KMS-11 (cell line): Measurements from ENCODE around the gene SMAD7.

ENCODE experiments used
- H2AFZ ChIP-seq: fragments of 200-600 bp; sonication (generic); 2 replicates; pipeline ENCODE4 v1.6.1; 2016; ENCODE audit warnings: antibody characterized with exemption, mixed run types, low read depth
- H3K27ac ChIP-seq: fragments of 200-600 bp; sonication (generic); 2 replicates; pipeline ENCODE4 v1.6.1; 2016; ENCODE audit warnings: mild to moderate bottlenecking, mixed run types
- H3K27me3 ChIP-seq: fragments of 200-600 bp; sonication (generic); 2 replicates; pipeline ENCODE4 v1.6.1; 2017; ENCODE audit warnings: mild to moderate bottlenecking, low read depth, mixed run types, moderate library complexity; ENCODE audit not compliant: insufficient read depth
- H3K36me3 ChIP-seq: fragments of 200-600 bp; sonication (generic); 2 replicates; pipeline ENCODE4 v1.6.1; 2017; ENCODE audit warnings: mild to moderate bottlenecking, mixed run types; ENCODE audit not compliant: insufficient read depth
- H3K4me1 ChIP-seq: fragments of 200-600 bp; sonication (generic); 2 replicates; pipeline ENCODE4 v1.6.1; 2016; ENCODE audit warnings: mild to moderate bottlenecking, low read depth, mixed run types; ENCODE audit not compliant: poor library complexity, severe bottlenecking
- H3K4me2 ChIP-seq: fragments of 200-600 bp; sonication (generic); 2 replicates; pipeline ENCODE4 v1.7.0; 2016; ENCODE audit warnings: mild to moderate bottlenecking, mixed run types
- H3K4me3 ChIP-seq: fragments of 200-600 bp; sonication (generic); IDR thresholded peaks from 2 replicates; pipeline ENCODE4 v1.6.1; 2017; ENCODE audit warnings: low read depth, low read length, mixed read lengths; ENCODE audit not compliant: insufficient read depth
- H3K79me2 ChIP-seq: fragments of 200-600 bp; sonication (generic); 2 replicates; pipeline ENCODE4 v1.6.1; 2016; ENCODE audit warnings: low read depth, mixed run types; ENCODE audit not compliant: insufficient read depth
- H3K9ac ChIP-seq: fragments of 200-600 bp; sonication (generic); 2 replicates; pipeline ENCODE4 v1.6.1; 2016; ENCODE audit warnings: mild to moderate bottlenecking, mixed run types
- H4K20me1 ChIP-seq: fragments of 200-600 bp; sonication (generic); 2 replicates; pipeline ENCODE4 v1.6.1; 2016; ENCODE audit warnings: mild to moderate bottlenecking, mixed run types; ENCODE audit not compliant: insufficient read depth
- TF ChIP-seq, protein P1 (sequence below): fragments of 200-600 bp; sonication (generic); conservative IDR thresholded peaks from 2 replicates; pipeline ENCODE4 v1.6.1; 2017; ENCODE audit warnings: low read depth, mild to moderate bottlenecking, antibody characterized with exemption, low read length, moderate library complexity, mixed read lengths

The SMAD7 gene

DNA sequence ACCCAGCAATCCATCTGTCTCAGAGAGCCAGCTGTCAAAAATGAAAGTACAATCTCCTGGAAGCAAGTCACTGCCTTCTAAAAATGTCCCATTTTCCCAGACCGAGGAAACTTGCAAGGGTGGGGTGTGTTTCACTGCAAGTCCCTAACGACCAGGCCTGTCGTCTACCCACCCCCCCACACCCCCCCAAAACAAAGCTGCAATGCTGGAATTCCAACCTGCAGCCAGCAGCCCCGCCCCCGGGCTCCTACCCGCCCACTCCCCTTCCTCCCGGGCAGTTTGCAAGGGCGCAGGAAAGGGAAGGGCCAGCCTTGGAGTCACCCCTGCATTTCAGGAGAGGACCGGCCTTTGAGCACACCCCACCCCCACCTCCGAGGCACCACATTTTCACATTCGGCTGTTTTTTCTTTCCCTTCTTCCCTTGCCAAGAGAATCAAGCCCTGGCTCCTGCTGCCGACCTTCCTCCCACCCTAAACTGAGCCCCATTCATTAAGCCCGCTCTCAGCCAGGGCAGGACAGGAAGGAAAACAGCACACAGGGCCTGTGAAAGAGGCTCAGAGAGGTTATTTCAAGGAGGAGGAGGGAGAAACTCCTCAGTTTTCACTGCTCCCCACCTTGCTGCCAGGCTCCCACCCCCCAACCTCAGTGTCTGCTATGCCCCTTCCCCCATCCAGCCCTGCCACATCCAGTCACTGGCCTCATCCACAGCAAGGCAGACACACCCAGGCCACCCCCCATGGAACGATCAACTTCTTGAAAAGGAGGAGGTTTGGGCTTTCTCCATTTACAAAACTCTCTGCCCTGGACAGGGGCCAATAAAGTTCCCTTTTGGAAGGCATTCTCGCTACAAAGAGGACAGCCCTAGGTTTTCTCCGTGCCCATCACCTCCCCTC lies 11.3 kb downstream of the SMAD7 start:
- H3K4me2 ChIP-seq = peak overlapping the region; percentile 22; the same call in 1 of the 2 replicates
- H3K79me2 ChIP-seq = peaks cover 100% of the 10 kb centered on the region
- no peak overlapping the region; the same call in 1 of the 2 replicates for H3K27ac ChIP-seq

DNA sequence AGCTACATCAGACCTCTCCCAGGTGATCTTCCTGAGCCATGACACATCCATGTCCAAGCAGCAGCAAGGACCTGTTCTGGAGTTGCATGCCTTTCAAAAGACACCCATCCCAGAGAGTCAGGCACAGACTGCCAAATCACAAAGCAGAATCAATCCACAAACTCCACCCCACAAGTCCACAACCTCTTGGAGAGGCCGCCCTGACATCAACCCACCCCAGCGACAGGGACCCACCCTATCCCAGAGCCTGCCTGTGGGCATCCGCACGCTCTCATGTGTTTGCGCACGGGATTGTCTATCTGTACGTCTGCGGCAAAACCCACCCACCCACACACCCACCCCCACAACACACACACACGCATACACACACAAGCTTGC lies 11.9 kb downstream of the SMAD7 start:
- Histone ChIP-seq H4K20me1 (peaks cover 76% of the 10 kb centered on the region), H2AFZ (no peak overlapping the region), H3K9ac (no peak overlapping the region), H3K4me1 (peaks cover 97% of the 10 kb centered on the region), H3K4me3 (no peak overlapping the region), H3K27me3 (no peaks in the 10 kb centered on the region), H3K27ac (no peak overlapping the region; the same call in 1 of the 2 replicates), H3K36me3 (peaks cover 26% of the 10 kb centered on the region; the same call in 1 of the 2 replicates), H3K4me2 (no peak overlapping the region), H3K79me2 (peaks cover 100% of the 10 kb centered on the region)
- TF ChIP-seq, protein P1, sequence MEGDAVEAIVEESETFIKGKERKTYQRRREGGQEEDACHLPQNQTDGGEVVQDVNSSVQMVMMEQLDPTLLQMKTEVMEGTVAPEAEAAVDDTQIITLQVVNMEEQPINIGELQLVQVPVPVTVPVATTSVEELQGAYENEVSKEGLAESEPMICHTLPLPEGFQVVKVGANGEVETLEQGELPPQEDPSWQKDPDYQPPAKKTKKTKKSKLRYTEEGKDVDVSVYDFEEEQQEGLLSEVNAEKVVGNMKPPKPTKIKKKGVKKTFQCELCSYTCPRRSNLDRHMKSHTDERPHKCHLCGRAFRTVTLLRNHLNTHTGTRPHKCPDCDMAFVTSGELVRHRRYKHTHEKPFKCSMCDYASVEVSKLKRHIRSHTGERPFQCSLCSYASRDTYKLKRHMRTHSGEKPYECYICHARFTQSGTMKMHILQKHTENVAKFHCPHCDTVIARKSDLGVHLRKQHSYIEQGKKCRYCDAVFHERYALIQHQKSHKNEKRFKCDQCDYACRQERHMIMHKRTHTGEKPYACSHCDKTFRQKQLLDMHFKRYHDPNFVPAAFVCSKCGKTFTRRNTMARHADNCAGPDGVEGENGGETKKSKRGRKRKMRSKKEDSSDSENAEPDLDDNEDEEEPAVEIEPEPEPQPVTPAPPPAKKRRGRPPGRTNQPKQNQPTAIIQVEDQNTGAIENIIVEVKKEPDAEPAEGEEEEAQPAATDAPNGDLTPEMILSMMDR = no peak

More for the DNA sequence above, 11.3 kb downstream of the SMAD7 start:
- H3K4me3 ChIP-seq = no peak overlapping the region
- H3K36me3 ChIP-seq = peaks cover 31% of the 10 kb centered on the region; the same call in 1 of the 2 replicates
- H3K9ac ChIP-seq = no peak overlapping the region
- no peaks in the 10 kb centered on the region for H3K27me3 ChIP-seq
- peaks cover 97% of the 10 kb centered on the region for H3K4me1 ChIP-seq
- no peak overlapping the region for H2AFZ ChIP-seq
- TF ChIP-seq, protein P1 = no peak
- peaks cover 77% of the 10 kb centered on the region for H4K20me1 ChIP-seq

DNA sequence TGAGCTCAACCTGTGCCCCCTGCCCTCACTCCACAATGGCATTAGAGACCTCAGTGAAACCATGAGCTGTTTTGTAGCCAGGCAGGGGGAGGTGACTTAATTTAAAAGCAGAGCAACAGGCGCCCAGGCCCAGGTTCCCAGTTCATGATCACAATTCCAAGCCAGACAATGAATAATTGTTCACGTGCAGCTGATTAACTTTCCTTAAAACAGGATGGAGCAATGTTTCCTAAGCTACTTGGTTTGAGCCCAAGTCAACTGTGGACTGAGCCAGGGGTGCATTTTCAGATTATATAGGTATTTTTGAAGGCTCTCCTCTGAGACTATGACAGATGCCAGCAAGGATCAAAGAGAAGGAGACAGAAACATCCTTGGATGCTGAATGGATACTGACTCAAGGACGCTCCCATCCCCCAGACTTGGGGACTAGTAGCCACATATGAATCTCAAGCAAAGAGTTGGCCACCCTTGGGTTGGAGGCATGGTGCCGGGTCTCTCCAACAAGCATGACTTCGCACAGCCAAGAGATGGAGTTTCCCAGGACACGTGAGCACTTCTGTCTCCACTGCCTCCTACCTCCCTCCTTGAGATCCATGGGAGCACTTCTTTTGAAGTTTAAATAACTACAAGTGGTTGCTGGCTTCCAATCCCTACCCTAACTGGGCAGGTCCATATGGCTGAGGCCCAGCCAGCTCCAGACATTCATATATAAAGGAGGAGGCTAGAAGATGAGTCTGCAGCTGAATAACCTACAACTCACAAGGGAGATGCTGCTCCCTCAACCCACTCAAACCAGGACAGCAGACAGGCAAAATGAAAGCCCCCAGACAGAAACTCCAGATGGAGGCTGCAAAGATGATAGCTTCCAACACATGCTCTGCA lies 12.7 kb downstream of the SMAD7 start:
- peaks cover 97% of the 10 kb centered on the region for H3K4me1 ChIP-seq
- no peak overlapping the region for H3K4me3 ChIP-seq
- peak overlapping the region; percentile 23; the same call in 1 of the 2 replicates for H3K27ac ChIP-seq
- H3K79me2 ChIP-seq = peaks cover 100% of the 10 kb centered on the region
- peak overlapping the region; percentile 21; the same call in 1 of the 2 replicates for H3K4me2 ChIP-seq
- peaks cover 20% of the 10 kb centered on the region; the same call in 1 of the 2 replicates for H3K36me3 ChIP-seq
- no peak overlapping the region for H3K9ac ChIP-seq
- H3K27me3 ChIP-seq = no peaks in the 10 kb centered on the region
- H2AFZ ChIP-seq = no peak overlapping the region
- H4K20me1 ChIP-seq = peaks cover 74% of the 10 kb centered on the region
- TF ChIP-seq, protein P1 = no peak; the same call in 1 of the 2 replicates

- Histone ChIP-seq H2AFZ (no peak overlapping the region), H3K4me1 (peaks cover 97% of the 10 kb centered on the region), H3K9ac (peak overlapping the region; percentile 59; the same call in 1 of the 2 replicates), H3K4me2 (peak overlapping the region; percentile 99), H3K27ac (peak overlapping the region; percentile 91), H3K79me2 (peaks cover 100% of the 10 kb centered on the region), H4K20me1 (peaks cover 47% of the 10 kb centered on the region), H3K27me3 (no peaks in the 10 kb centered on the region), H3K36me3 (no peaks in the 10 kb centered on the region; the same call in 1 of the 2 replicates), H3K4me3 (no peak overlapping the region)
- TF ChIP-seq, protein P1 = no peak
Measured at GRCh38 chr18:48935433-48935774, 15.4 kb downstream of the SMAD7 start.
